ENCODE results near the gene KCNK2. TPM values are rescaled to one million over a fixed set of nuclear protein-coding genes. Genes with fewer than 3 reads are reported as not detected.
"Not testable (repeated sequence)": the region's sequence is repeated elsewhere in the genome, so short reads cannot be mapped to it uniquely, and the experiment has no call there.

Gene KCNK2
- total RNA-seq, 4 donors from 2014 or later = 3.9 to 22.6 (median 21.2) TPM

DNA sequence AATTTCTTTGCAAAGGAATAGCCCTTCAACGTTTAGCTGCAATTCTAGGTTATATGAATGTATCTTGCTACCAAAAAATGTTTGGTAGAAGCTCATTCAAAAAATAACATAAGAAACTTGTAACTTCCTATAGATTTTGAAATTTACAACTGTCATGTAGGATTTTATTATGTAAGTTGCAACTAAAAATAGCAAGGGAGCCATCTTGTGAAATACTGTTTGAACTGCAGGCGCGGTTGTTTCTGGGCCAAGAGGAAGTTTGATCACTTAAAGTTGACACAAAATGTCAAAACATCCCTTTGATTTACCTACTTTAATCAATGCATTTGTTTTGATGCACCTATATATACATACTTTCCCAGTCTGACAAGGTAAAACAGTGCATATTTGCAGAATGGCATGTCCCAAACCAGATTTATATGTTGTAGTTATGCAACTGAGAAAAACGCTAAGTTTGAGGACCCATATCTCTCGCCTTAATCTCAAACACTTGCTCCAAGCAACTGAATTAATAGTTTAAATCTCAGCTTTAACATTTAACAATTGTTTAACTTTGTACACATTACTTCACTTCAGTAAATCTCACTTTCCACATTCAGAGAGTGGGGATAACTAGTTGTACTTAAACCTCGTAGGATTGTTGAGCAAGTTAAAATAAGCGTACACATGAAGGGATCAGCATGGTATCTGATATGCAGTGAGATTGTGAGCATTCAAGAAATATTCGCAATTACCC lies 63.9 kb downstream of the KCNK2 start:
- peak in 5 of 6 experiments; percentile 22 to 70 (median 60) for TF ChIP-seq CTCF (IDR thresholded peaks at IDR 0.05)
- no peak for TF ChIP-seq POLR2A (IDR thresholded peaks at IDR 0.05)
- DNase-seq = peak; percentile 28 to 29
- Histone ChIP-seq H3K27ac (no peak overlapping the region), H3K36me3 (no peaks in the 10 kb centered on the region), H3K27me3 (no peaks in the 10 kb centered on the region), H3K4me3 (replicated peaks in 1 of 3) (no peak overlapping the region), H3K9me3 (no peaks in the 10 kb centered on the region), H3K4me1 (no peaks in the 10 kb centered on the region)
- WGBS, 2 donors = 66 to 69% methylated on average over 8 of the region's 8 CpGs
- intact Hi-C loops (cut with DNase I) = loop anchor here (10.0 kb wide), 2 partner anchors 332 to 492 kb away; no protein-coding TSS in a partner anchor

DNA sequence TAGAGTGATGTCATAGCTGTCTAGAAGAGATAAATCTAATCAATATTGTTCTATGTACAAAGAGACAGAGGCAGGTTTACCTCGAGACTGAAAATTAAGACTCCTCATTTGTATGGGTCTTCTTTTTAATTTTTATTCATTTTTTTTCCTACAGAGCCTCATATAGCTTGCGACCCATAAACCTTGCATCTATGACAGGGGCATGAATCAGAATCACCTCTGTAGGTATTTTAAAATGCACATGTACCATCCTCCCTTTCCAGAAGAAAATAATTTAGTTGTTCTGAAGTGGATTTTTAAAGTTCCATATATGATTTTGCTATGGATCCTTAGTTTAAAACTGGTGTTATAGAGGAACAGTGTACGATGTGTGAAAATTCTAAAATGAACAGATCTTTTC lies 64.5 kb downstream of the KCNK2 start:
- Histone ChIP-seq H3K27ac (no peak overlapping the region), H3K9me3 (no peaks in the 10 kb centered on the region), H3K4me1 (no peaks in the 10 kb centered on the region), H3K36me3 (no peaks in the 10 kb centered on the region), H3K27me3 (no peaks in the 10 kb centered on the region), H3K4me3 (replicated peaks in 1 of 3) (no peak overlapping the region)
- intact Hi-C loops (cut with DNase I) = loop anchor here (10.0 kb wide), 2 partner anchors 332 to 492 kb away; no protein-coding TSS in a partner anchor
- TF ChIP-seq CTCF (IDR thresholded peaks at IDR 0.05) (no peak), POLR2A (IDR thresholded peaks at IDR 0.05) (no peak)
- no peak for DNase-seq
- 88 to 90% methylated on average over 3 of the region's 3 CpGs for WGBS, 2 donors

DNA sequence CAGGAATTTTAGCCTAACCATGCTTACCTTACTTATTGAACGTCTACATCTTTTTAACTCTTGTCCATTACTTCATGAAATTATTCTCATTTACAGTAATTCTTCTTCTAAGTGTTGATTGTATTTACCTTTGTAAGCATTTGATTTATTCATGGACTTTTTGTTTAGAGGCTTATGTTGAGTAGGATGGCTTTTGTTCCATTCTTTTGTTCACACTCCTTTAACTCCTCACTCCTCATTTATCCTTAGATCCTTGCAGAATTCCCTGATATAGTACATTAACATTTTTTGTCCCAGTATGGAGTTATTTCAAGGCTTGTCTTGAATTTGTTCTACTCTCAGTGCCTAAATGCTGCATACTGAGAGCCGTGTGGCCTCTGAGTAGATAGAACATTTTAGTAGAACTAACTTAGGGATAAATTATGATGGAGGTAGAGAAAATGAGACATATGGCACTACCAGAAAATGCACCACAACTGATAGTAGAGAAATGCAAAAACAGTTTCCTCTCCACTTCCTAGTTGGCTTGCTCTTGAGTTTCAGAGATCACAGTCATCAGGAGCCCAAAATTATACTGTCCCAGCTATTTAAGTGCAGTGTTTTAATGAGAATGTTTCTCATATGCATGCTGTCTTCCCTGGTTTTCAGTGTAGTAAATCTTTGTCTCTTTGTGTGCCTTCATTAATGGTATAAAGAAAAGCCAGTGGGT lies 69.5 kb downstream of the KCNK2 start:
- no peak overlapping the region for H3K27ac ChIP-seq
- no peaks in the 10 kb centered on the region for H3K27me3 ChIP-seq
- no peaks in the 10 kb centered on the region for H3K36me3 ChIP-seq
- H3K4me3 ChIP-seq (replicated peaks in 1 of 3) = no peak overlapping the region
- intact Hi-C loops (cut with DNase I) = no loop called here
- no peaks in the 10 kb centered on the region for H3K9me3 ChIP-seq
- no peak for TF ChIP-seq CTCF (IDR thresholded peaks at IDR 0.05)
- TF ChIP-seq POLR2A (IDR thresholded peaks at IDR 0.05) = no peak
- H3K4me1 ChIP-seq = no peaks in the 10 kb centered on the region
- no peak for DNase-seq
- WGBS, 2 donors = 84 to 88% methylated on average over 2 of the region's 2 CpGs

GRCh38 chr1:215156232-215156631 lies 73.7 kb downstream of the KCNK2 start:
- no peaks in the 10 kb centered on the region for H3K27me3 ChIP-seq
- intact Hi-C loops (cut with DNase I) = no loop called here
- H3K4me3 ChIP-seq (replicated peaks in 1 of 3) = no peak overlapping the region
- no peaks in the 10 kb centered on the region for H3K4me1 ChIP-seq
- no peaks in the 10 kb centered on the region for H3K36me3 ChIP-seq
- 94 to 95% methylated on average over 1 of the region's 1 CpG for WGBS, 2 donors
- H3K27ac ChIP-seq = no peak overlapping the region
- TF ChIP-seq CTCF (IDR thresholded peaks at IDR 0.05) = no peak
- no peak for TF ChIP-seq POLR2A (IDR thresholded peaks at IDR 0.05)
- peak; percentile 14 to 35 for DNase-seq
- H3K9me3 ChIP-seq = no peaks in the 10 kb centered on the region

- intact Hi-C loops (cut with DNase I) = no loop called here
- no peak overlapping the region for H3K27ac ChIP-seq
- no peak for DNase-seq
- H3K27me3 ChIP-seq = no peaks in the 10 kb centered on the region
- no peaks in the 10 kb centered on the region for H3K4me1 ChIP-seq
- H3K4me3 ChIP-seq (replicated peaks in 1 of 3) = no peak overlapping the region
- no peak for TF ChIP-seq CTCF (IDR thresholded peaks at IDR 0.05)
- no peak for TF ChIP-seq POLR2A (IDR thresholded peaks at IDR 0.05)
- H3K36me3 ChIP-seq = no peaks in the 10 kb centered on the region
- H3K9me3 ChIP-seq = no peaks in the 10 kb centered on the region
- WGBS, 2 donors = 61 to 74% methylated on average over 1 of the region's 1 CpG
Observed at GRCh38 chr1:215160351-215160750, 77.8 kb downstream of the KCNK2 start.

DNA sequence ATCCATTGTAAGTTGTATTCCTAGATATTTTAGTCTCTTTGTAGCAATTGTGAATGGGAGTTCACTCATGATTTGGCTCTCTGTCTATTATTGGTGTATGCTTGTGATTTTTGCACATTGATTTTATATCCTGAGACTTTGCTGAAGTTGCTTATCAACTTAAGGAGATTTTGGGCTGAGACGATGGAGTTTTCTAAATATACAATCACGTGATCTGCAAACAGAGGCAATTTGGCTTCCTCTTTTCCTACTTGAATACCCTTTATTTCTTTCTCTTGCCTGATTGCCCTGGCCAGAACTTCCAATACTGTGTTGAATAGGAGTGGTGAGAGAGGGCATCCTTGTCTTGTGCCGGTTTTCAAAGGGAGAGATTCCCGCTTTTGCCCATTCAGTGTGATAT lies 80.6 kb downstream of the KCNK2 start:
- intact Hi-C loops (cut with DNase I); H3K4me3 ChIP-seq (replicated peaks in 1 of 3); H3K4me1 ChIP-seq; H3K27me3 ChIP-seq; H3K36me3 ChIP-seq; DNase-seq; H3K27ac ChIP-seq; H3K9me3 ChIP-seq: not testable (repeated sequence)
- WGBS, 2 donors = 97 to 98% methylated on average over 4 of the region's 4 CpGs
